ENCODE results near the gene PTPRK.

DNA sequence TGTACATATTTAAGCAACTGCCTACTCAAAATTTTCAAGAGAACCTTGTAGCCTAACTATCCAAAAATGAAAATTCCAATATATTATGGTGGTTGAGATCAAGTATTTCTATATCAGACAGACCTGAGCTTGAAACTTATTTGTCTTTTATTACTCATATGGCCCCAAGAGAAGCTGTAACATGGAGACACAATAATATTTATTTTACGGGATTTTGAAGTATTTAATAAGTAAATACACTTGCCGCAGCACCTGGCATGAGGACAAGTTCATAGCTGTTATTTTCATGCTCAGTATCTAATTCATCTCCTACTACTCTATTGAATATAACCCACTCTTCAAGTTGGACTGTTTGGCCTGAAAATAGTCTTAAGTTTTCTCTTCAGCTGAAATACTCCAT, 28.0 kb downstream of the PTPRK start:
- TF ChIP-seq CTCF (IDR thresholded peaks at IDR 0.05) (no peak), POLR2A (IDR thresholded peaks at IDR 0.05) (no peak)

Measured in sigmoid colon (tissue), 3 donors.